Brain microvascular endothelial cell (primary cell): ENCODE measurements around the gene PRR30.

Experiments
- DNase-seq: peaks from one replicate; pipeline ENCODE4 v3.0.0-alpha.2; 2020
- H3K27ac ChIP-seq: fragments of 250-450 bp; sonication (Bioruptor Pico); 2 replicates; pipeline ENCODE4 v1.5.1; 2020; ENCODE audit warnings: mild to moderate bottlenecking, moderate library complexity
- H3K27me3 ChIP-seq: fragments of 250-450 bp; sonication (Bioruptor Pico); replicated peaks from 2 replicates; pipeline ENCODE4 v1.5.1; 2020; ENCODE audit warnings: mild to moderate bottlenecking
- H3K36me3 ChIP-seq: fragments of 250-450 bp; sonication (Bioruptor Pico); replicated peaks from 2 replicates; pipeline ENCODE4 v1.5.1; 2020; ENCODE audit warnings: mild to moderate bottlenecking
- H3K4me3 ChIP-seq: 2 replicates; pipeline ENCODE4 v1.5.1; 2011; ENCODE audit warnings: low read depth, mild to moderate bottlenecking, control low read depth, low read length, moderate library complexity
- CTCF ChIP-seq: IDR thresholded peaks from 2 replicates; pipeline ENCODE4 v1.5.1; 2011; ENCODE audit warnings: low read depth, mild to moderate bottlenecking, moderate library complexity, low read length, control low read depth, inconsistent platforms; ENCODE audit errors: missing control alignments
- in situ Hi-C: cut with HindIII; loops from 2 replicates; pipeline ENCODE4 v1.10.0; 2017; ENCODE audit warnings: low sequenced_read_pairs, low pct_ligation_motif_present

Gene PRR30

DNA sequence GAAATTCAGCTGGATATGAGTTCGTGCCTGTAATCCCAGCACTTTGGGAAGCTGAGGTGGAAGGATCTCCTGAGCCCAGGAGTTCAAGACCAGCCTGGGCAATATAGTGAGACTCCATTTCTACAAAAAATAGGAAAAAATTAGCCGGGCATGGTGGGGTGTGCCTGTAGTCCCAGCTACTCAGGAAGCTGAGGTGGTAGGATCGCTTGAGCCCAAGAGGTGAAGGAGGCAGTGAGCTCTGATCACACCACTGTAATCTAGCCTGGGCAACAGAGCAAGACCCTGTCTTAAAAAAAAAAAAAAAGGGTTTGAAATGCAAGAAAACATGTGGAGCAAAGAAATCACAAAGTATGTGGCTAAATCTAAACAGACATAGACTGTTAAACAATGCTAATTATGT, 30.1 kb downstream of the PRR30 start:
- no peak for TF ChIP-seq CTCF
- Histone ChIP-seq H3K36me3 (no peaks in the 10 kb centered on the region), H3K4me3 (no peak overlapping the region), H3K27ac (no peak overlapping the region), H3K27me3 (no peaks in the 10 kb centered on the region)
- DNase-seq = no peak
- in situ Hi-C loops = loop anchor here (25.0 kb wide), 1 partner anchor 178 kb away; the partner anchor contains the start of genes DNAJC5G and TRIM54

DNA sequence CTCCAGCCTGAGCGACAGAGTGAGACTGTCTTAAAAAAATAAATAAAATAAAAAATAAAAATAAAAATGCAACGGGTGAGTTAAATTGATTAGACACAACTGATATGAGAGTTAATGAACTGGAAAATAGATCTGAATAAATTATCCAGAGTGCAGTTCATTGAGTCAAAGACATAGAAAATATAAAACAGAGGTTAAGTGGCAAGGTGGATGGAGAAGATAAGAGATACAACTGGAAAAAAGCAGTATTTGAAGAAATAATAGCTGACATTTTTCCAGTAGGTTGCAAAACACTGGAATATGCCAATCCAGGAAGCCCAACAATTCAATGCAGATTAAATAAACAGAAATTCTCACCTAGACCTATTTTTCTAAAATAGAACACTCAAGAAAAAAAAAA, 31.0 kb downstream of the PRR30 start:
- H3K36me3 ChIP-seq = no peaks in the 10 kb centered on the region
- TF ChIP-seq CTCF = no peak
- in situ Hi-C loops = loop anchor here (25.0 kb wide), 1 partner anchor 179 kb away; the partner anchor contains the start of genes DNAJC5G and TRIM54
- DNase-seq = no peak
- no peak overlapping the region for H3K27ac ChIP-seq
- no peaks in the 10 kb centered on the region for H3K27me3 ChIP-seq
- no peak overlapping the region for H3K4me3 ChIP-seq

DNA sequence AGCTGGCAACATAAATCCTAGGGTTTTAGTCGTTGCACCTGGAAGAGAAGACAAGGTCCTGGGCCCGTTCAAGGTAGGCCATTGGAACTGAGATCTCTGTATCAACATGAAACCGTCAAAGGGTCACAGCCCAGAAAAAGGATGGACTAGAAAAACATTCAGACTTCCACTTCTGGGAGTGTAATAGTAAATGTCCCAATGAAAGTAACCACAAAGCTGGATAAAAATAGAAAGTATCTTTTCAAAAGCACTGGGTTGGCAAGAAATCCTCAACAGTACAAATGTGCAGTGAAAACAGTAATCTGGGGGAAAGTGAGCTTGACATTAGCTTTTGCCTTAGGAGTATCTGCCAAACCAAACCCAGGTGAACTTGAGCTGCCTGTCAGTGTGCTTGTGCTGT, 33.2 kb downstream of the PRR30 start:
- H3K27me3 ChIP-seq = no peaks in the 10 kb centered on the region
- in situ Hi-C loops = loop anchor here (25.0 kb wide), 1 partner anchor 181 kb away; the partner anchor contains the start of genes DNAJC5G and TRIM54
- H3K27ac ChIP-seq = no peak overlapping the region
- TF ChIP-seq CTCF = no peak
- no peaks in the 10 kb centered on the region for H3K36me3 ChIP-seq
- DNase-seq = no peak
- no peak overlapping the region for H3K4me3 ChIP-seq

GRCh38 chr2:27102329-27102728, 36.9 kb downstream of the PRR30 start:
- Histone ChIP-seq H3K36me3 (no peaks in the 10 kb centered on the region), H3K27me3 (no peaks in the 10 kb centered on the region), H3K27ac (no peak overlapping the region), H3K4me3 (no peak overlapping the region)
- DNase-seq = no peak
- in situ Hi-C loops = loop anchor here (25.0 kb wide), 1 partner anchor 185 kb away; the partner anchor contains the start of genes DNAJC5G and TRIM54
- no peak for TF ChIP-seq CTCF

GRCh38 chr2:27100036-27100435, 39.2 kb downstream of the PRR30 start:
- Histone ChIP-seq H3K27me3 (no peaks in the 10 kb centered on the region), H3K4me3 (no peak overlapping the region), H3K27ac (no peak overlapping the region), H3K36me3 (no peaks in the 10 kb centered on the region)
- no peak for TF ChIP-seq CTCF
- in situ Hi-C loops = loop anchor here (25.0 kb wide), 1 partner anchor 187 kb away; the partner anchor contains the start of genes DNAJC5G and TRIM54
- DNase-seq = no peak

DNA sequence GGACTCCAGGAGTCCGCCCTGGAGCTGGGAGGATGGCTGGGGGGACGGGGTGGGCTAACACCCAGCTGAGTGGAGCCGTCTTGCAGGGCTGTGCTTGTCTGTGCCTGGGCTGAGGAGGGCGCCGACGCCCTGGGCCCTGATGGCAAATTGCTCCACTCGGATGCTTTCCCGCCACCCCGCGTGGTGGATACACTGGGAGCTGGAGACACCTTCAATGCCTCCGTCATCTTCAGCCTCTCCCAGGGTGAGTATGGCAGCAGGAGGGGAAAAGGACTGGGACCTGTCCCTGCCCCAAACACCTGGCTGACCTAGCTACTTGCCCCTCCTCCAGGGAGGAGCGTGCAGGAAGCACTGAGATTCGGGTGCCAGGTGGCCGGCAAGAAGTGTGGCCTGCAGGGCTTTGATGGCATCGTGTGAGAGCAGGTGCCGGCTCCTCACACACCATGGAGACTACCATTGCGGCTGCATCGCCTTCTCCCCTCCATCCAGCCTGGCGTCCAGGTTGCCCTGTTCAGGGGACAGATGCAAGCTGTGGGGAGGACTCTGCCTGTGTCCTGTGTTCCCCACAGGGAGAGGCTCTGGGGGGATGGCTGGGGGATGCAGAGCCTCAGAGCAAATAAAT, 39.8 kb downstream of the PRR30 start:
- no peak for TF ChIP-seq CTCF
- no peak for DNase-seq
- in situ Hi-C loops = no loop called here
- Histone ChIP-seq H3K4me3 (no peak overlapping the region), H3K27ac (no peak overlapping the region), H3K36me3 (no peaks in the 10 kb centered on the region), H3K27me3 (no peaks in the 10 kb centered on the region)
